Upper lobe of right lung (tissue), 1 donor: ENCODE measurements around the gene RPA1. TPM values are rescaled to one million over a fixed set of nuclear protein-coding genes. Genes with fewer than 3 reads are reported as not detected.
"Not testable (repeated sequence)": the region's sequence is repeated elsewhere in the genome, so short reads cannot be mapped to it uniquely, and the experiment has no call there.

ENCODE experiments used
- ATAC-seq: fragments of 200-7000 bp; cut with Tn5 transposase; one replicate; pipeline ENCODE4 v1.9.1; 2020; ENCODE audit warnings: mild to moderate bottlenecking, moderate library complexity
- DNase-seq: peaks from one replicate; pipeline ENCODE4 v3.0.0-alpha.2; 2020
- H3K27ac ChIP-seq: fragments of 200-600 bp; one replicate; pipeline ENCODE4 v1.8.0; 2022
- H3K27me3 ChIP-seq: fragments of 200-600 bp; one replicate; pipeline ENCODE4 v1.8.0; 2022; ENCODE audit warnings: mild to moderate bottlenecking
- H3K36me3 ChIP-seq: fragments of 200-600 bp; one replicate; pipeline ENCODE4 v1.8.0; 2022
- H3K4me1 ChIP-seq: fragments of 200-600 bp; one replicate; pipeline ENCODE4 v1.8.0; 2022
- H3K4me3 ChIP-seq: fragments of 200-600 bp; one replicate; pipeline ENCODE4 v1.8.0; 2022; ENCODE audit warnings: mild to moderate bottlenecking
- H3K9me3 ChIP-seq: fragments of 200-600 bp; one replicate; pipeline ENCODE4 v1.8.0; 2022
- CTCF ChIP-seq: fragments of 200-600 bp; IDR thresholded peaks from one replicate; pipeline ENCODE4 v1.8.0; 2022; ENCODE audit warnings: antibody characterized with exemption
- intact Hi-C: fragments of 100-400 bp; cut with DNase I; formaldehyde crosslinking; loops from one replicate; pipeline ENCODE4 v1.11.0; 2022
- total RNA-seq: library from RNA; stranded (reverse); fragmentation: NEBNext Ultra II Directional; extraction: Animal tissue kit (Norgen Biotek cat#: 25700); gene quantifications from one replicate; pipeline ENCODE4 v1.2.1, GENCODE V29; 2021
- donor health status: DM: no; HTN: yes; CAD: no; lungs with severe emphysema.

Gene RPA1
- total RNA-seq, 1 donor from 2014 or later: 56.7 TPM

GRCh38 chr17:1843947-1844346 is 14.1 kb downstream of the RPA1 start:
- TF ChIP-seq CTCF: no peak
- Histone ChIP-seq H3K4me1 (no peaks in the 10 kb centered on the region), H3K4me3 (no peak overlapping the region), H3K27me3 (no peaks in the 10 kb centered on the region), H3K36me3 (peaks cover 39% of the 10 kb centered on the region), H3K27ac (no peak overlapping the region), H3K9me3 (no peaks in the 10 kb centered on the region)
- no peak for DNase-seq
- intact Hi-C loops: no loop called here
- ATAC-seq: no peak

- Histone ChIP-seq H3K27ac (no peak overlapping the region), H3K9me3 (no peaks in the 10 kb centered on the region), H3K4me3 (no peak overlapping the region), H3K36me3 (peaks cover 57% of the 10 kb centered on the region), H3K27me3 (no peaks in the 10 kb centered on the region), H3K4me1 (no peaks in the 10 kb centered on the region)
- DNase-seq (no peak), ATAC-seq (peak; percentile 92)
- TF ChIP-seq CTCF: no peak
- intact Hi-C loops: no loop called here
These were observed 17.4 kb downstream of the RPA1 start for GRCh38 chr17:1847191-1847590.

GRCh38 chr17:1852327-1852726 is 22.5 kb downstream of the RPA1 start:
- H3K36me3 ChIP-seq: peaks cover 61% of the 10 kb centered on the region
- H3K4me3 ChIP-seq: no peak overlapping the region
- DNase-seq (no peak), ATAC-seq (no peak)
- H3K27ac ChIP-seq: no peak overlapping the region
- H3K9me3 ChIP-seq: no peaks in the 10 kb centered on the region
- TF ChIP-seq CTCF: no peak
- intact Hi-C loops: no loop called here
- no peaks in the 10 kb centered on the region for H3K27me3 ChIP-seq
- H3K4me1 ChIP-seq: no peaks in the 10 kb centered on the region

DNA sequence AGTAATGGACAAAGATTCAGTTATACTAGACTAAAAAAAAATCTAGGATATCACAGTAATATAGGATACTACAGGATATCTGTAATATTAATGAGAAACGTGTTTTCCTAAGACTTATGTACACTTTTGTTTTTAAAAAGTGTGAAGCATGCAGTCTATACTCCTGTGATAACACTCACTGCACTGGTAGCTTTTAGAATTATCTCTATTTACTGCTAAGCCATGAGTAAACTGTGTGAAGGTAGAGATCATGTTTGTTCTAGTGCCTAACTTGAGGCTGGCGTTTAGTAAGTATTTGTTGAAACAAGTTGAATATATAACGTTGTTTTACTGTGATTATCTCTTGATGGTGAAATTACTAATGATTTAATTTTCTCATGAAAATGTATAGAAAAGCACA is 23.9 kb downstream of the RPA1 start:
- no peak for DNase-seq
- H3K36me3 ChIP-seq: peaks cover 59% of the 10 kb centered on the region

DNA sequence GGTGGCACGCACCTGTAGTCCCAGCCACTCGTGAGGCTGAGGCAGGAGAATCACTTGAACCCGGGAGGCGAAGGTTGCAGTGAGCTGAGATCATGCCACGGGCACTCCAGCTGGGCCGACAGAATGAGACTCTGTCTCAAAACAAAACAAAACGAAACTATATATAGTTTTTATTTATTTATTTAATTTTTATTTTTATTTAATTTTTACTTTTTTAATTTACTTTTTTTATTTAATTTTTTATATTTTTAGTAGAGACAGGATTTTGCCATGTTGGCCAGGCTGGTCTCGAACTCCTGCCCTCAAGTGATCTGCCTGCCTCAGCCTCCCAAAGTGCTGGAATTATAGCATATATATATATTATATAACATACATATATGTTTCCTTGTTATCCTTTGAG is 26.7 kb downstream of the RPA1 start:
- H3K27me3 ChIP-seq, ATAC-seq, H3K9me3 ChIP-seq, DNase-seq, H3K27ac ChIP-seq, intact Hi-C loops, H3K4me3 ChIP-seq, H3K4me1 ChIP-seq: not testable (repeated sequence)
- peaks cover 48% of the 10 kb centered on the region for H3K36me3 ChIP-seq

More for the DNA sequence above, 23.9 kb downstream of the RPA1 start:
- Histone ChIP-seq H3K9me3 (no peaks in the 10 kb centered on the region), H3K27ac (no peak overlapping the region), H3K4me1 (no peaks in the 10 kb centered on the region), H3K4me3 (no peak overlapping the region), H3K27me3 (no peaks in the 10 kb centered on the region)
- no peak for ATAC-seq
- intact Hi-C loops: no loop called here
- no peak for TF ChIP-seq CTCF

DNA sequence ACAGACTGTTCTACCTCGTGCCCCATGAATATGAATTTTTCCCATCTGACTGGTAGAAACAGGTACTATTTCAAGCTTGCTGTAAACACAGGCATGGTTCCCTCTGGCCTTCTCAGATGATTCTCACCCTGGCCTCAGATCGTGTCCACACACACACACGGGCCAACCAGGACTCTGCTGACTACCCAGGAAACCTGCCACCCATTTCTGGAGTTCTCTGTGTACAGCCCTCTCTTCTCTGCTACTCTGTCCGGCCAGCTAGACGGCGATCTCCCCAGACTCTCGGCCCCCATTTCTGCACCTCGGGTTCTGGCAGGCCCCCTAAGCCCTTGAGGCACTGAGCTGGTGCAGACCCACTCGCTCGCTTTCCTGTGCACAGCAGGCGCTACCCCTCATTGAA is 31.2 kb downstream of the RPA1 start:
- Histone ChIP-seq H3K4me3 (no peak overlapping the region), H3K36me3 (peaks cover 13% of the 10 kb centered on the region), H3K4me1 (no peaks in the 10 kb centered on the region), H3K27ac (no peak overlapping the region), H3K9me3 (no peaks in the 10 kb centered on the region), H3K27me3 (no peaks in the 10 kb centered on the region)
- no peak for DNase-seq
- intact Hi-C loops: no loop called here
- no peak for TF ChIP-seq CTCF
- ATAC-seq: no peak
